EH (cell line): Measurements from ENCODE around the gene NUB1.

Source experiments
- DNase-seq: peaks from one replicate; pipeline ENCODE4 v3.0.0-alpha.2; 2015; ENCODE audit warnings: low read depth

The NUB1 gene

GRCh38 chr7:151314401-151314800, 27.2 kb upstream of the NUB1 start:
- DNase-seq, result no peak

DNA sequence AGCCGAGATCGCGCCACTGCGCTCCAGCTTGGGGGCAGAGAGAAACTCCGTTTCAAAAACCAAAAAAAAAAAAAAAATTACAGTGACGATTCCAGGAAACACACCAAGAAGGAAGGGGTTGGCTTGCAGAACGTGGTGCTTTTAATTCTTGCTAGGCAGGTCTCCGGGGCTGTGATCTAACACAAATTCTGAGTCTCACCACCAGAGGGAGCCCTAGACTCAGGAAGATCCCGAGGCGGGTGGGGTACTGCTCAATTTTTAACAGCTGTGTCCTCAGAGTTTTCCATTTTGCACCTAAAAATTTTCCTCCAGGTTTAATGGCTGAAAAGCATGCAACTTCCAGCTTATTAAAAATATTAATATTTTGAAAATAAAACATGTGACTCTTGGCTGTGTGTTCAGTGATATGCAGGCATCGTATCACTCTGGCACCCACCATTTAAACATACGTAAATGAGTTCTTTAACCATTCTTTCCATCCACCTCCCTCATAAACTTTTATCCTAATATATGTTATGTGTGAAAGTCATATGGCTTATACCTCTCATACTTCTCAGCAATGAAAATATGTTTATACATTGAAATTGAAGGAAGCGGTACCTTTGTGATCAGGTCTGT, 26.5 kb upstream of the NUB1 start:
- peak; percentile 66 for DNase-seq

- no peak for DNase-seq
These were observed 24.7 kb upstream of the NUB1 start for GRCh38 chr7:151316896-151317295.

DNA sequence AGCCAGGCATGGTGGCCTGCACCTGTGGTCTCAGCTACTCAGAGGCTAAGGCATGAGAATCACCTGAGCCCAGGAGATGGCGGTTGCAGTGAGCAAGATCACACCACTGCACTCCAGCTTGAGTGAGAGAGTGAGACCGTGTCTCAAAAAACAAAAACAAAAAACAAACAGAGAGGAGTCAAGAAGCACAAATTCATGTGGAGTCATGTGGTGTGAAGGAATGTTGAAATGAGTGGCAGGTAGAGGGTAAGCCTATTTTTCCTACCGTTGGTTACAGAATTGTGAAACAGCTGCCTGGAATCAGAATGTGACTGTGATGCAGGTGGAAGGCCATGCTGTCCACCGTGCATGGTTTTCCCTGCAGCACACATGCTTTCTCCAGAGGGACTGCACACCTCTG, 23.7 kb upstream of the NUB1 start:
- no peak for DNase-seq

DNA sequence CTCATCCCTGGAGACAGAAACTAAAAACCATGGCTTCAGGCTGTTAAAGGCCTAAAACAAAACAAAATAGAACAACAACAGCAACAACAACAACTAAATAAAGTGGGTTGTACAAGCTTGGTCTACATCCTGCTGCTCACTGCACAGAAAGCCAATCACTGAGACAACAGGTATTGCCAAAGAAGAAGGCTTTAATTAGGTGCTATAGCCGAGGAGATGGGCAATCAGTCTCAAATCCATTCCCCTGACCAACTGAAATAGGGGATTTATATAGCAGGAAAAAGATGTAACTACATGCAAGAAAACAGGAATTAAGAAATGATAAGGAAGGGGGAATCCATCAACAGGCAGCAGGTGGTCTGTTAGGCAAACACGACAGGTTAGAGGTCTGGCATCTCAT, 22.4 kb upstream of the NUB1 start:
- DNase-seq, result no peak

DNA sequence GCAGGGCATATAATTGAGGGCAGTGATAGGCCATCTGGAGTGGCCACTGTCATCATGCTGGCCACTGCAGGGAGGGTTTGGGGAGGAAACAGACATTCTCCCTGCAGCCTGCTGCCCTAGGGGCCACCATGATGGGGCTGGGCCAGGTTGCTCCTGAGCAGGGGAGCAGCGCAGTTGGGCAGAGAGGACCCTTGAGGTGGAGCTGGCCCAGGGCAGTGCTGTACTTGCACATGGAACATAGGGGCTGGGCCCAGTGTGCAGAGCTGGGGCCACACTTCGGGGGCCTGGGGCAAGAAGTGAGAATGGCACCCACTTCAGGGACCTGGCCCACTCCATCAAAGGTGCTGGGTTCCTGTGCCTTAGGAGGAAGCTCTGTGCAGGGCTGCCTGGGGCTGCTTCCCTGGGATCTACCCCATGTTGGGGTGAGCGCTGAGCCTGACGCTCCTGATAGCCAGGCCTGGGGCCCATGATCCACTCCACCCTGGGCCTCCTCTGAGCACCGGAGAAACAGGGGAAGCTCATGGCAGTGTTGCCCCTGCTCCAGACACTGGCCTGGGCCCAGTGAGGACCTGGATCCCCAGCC, 21.3 kb upstream of the NUB1 start:
- no peak for DNase-seq

GRCh38 chr7:151321341-151321740, 20.3 kb upstream of the NUB1 start:
- no peak for DNase-seq

- no peak for DNase-seq
These were observed 18.7 kb upstream of the NUB1 start for GRCh38 chr7:151322906-151323305.

- no peak for DNase-seq
These were observed 14.6 kb upstream of the NUB1 start for GRCh38 chr7:151327022-151327421.

GRCh38 chr7:151327659-151328058, 14.0 kb upstream of the NUB1 start:
- DNase-seq, result peak; percentile 73

GRCh38 chr7:151330181-151330580, 11.4 kb upstream of the NUB1 start:
- no peak for DNase-seq

GRCh38 chr7:151330661-151331060, 11.0 kb upstream of the NUB1 start:
- no peak for DNase-seq

DNA sequence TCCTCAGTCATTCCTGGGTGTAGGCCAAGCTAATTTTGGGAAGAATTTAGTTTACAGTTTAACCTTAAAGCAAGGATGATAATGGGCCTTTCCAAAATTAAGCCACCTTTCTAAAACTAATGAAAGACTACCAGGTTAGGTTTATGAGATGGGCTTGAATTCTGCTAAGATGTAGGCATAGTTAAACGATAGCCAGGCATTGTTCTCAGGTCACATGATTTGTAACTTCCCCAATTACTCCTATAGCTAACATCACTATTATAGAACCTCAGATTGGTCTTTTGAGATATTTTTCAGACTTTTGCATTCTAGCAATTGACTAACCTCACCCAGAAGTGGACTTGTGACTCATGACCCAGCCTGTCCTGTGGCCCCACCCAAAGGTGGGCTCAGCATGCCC, 7.0 kb upstream of the NUB1 start:
- DNase-seq, result no peak

DNA sequence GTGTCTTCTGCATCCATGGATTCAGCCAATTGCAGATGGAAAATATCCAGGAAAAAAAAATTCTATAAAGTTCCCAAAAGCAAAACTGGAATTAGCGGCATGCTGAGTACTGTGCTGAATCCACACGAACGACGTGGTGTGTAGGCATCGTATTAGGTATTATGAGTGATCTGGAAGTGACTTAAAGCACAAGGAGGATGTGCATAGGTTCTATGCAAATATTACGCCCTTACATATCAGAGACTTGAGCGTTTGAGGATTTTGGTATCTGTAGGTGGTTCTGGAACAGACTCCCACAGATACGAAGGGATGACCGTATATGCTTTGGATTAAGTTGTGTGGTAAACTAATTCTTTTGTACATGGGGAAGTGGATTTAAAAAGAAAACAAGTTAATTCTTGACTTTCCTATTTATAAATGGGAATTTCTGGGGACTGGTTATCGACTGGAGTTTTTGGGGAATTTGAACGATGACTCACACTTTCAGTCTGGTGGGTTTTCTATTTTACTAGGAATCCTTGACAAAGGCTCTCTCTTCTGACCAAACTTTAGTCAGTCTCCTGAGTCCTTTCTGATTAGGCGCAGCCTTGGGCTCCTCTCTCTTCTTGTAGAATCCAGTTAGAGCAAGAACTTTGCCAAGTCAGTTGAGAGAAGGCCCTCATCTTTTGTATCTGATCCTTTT, 5.4 kb upstream of the NUB1 start:
- no peak for DNase-seq

DNA sequence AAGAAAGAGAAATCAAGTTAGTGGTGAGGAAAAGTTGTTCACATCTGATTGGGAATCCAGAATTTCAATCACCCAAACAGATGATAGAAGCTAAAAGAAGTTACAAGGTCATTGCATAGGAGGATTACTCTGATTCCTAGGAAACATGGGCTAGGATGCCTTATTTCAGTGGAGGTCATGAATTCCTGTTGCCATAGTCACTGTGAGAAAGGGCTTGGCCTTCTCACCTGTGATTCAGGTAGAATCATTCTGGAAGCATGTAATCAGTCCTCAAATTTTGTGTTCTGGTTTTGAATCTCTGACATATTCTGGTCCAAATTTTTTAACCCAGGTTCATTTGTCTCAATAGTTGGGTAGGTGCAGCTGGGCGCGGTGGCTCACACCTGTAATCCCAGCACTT, 4.3 kb upstream of the NUB1 start:
- no peak for DNase-seq

GRCh38 chr7:151338809-151339208, 2.8 kb upstream of the NUB1 start:
- no peak for DNase-seq

DNA sequence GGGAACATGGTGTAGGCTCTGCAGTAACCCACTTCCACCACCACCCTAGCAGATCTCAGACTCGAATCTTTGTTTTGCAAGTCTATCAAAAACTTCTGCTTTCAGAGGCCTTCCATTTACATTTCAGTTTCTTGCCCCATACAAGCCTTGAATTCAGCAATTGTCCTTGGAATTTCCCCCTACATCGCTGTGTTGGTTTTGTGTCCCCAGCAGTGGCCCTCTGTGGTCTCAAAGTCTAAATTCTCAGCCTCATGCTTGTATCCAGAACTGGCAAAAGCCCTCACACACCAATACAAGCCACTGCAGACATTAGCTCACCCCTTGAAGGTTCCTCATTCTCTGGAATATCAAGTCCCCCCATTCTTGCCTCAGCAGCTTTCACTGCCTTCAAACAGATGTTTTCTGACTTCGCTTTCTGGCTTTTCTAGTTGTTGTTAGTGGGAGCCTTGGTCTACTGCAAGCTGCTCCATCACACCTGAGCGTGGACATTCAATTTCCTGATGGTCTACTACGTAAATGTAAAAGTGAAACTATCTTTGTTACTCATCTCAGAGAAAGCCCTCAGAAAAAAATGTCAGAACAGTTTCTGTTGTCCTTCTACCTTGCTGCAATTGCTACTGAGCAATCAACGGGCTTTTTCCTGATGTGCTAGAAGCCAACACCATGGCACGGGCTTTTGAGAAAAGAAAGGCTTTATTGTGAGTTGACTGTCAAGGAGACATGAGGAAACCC, 1.8 kb upstream of the NUB1 start:
- DNase-seq, result no peak

- no peak for DNase-seq
These were observed 737 bp upstream of the NUB1 start for GRCh38 chr7:151340794-151341356.

- peak; percentile 17 for DNase-seq
These were observed 562 bp downstream of the NUB1 start for GRCh38 chr7:151342102-151342646.

GRCh38 chr7:151342811-151343210, 1.2 kb downstream of the NUB1 start:
- no peak for DNase-seq

- no peak for DNase-seq
These were observed 1.9 kb downstream of the NUB1 start for GRCh38 chr7:151343516-151343915.
